Measurements from ENCODE around the gene PEX19.

PEX19 gene

GRCh38 chr1:160239582-160240299 is 45.2 kb downstream of the PEX19 start:
- in situ Hi-C loops (cut with HindIII; ENCODE audit: low pct_ligation_motif_present, low sequenced_read_pairs), result no loop called here
- no peak for TF ChIP-seq CTCF (IDR thresholded peaks at IDR 0.05; ENCODE audit: low read depth, low read length, missing control alignments)
- Histone ChIP-seq H3K36me3 (replicated peaks) (peaks cover 46% of the 10 kb centered on the region), H3K27ac (no peak overlapping the region), H3K27me3 (replicated peaks) (no peaks in the 10 kb centered on the region), H3K4me3 (ENCODE audit: low read depth, low read length) (no peak overlapping the region)
- no peak for DNase-seq

GRCh38 chr1:160238408-160238807 is 46.5 kb downstream of the PEX19 start:
- DNase-seq, result no peak

GRCh38 chr1:160237558-160237957 is 47.4 kb downstream of the PEX19 start:
- no peak for DNase-seq
- TF ChIP-seq CTCF (IDR thresholded peaks at IDR 0.05; ENCODE audit: low read depth, low read length, missing control alignments), result no peak
- H3K4me3 ChIP-seq (ENCODE audit: low read depth, low read length), result no peak overlapping the region
- H3K36me3 ChIP-seq (replicated peaks), result peaks cover 46% of the 10 kb centered on the region
- no peak overlapping the region for H3K27ac ChIP-seq
- H3K27me3 ChIP-seq (replicated peaks), result no peaks in the 10 kb centered on the region
- in situ Hi-C loops (cut with HindIII; ENCODE audit: low pct_ligation_motif_present, low sequenced_read_pairs), result no loop called here

More at GRCh38 chr1:160238408-160238807, 46.5 kb downstream of the PEX19 start:
- Histone ChIP-seq H3K36me3 (replicated peaks) (peaks cover 48% of the 10 kb centered on the region), H3K4me3 (ENCODE audit: low read depth, low read length) (no peak overlapping the region), H3K27ac (no peak overlapping the region), H3K27me3 (replicated peaks) (no peaks in the 10 kb centered on the region)
- no peak for TF ChIP-seq CTCF (IDR thresholded peaks at IDR 0.05; ENCODE audit: low read depth, low read length, missing control alignments)
- in situ Hi-C loops (cut with HindIII; ENCODE audit: low pct_ligation_motif_present, low sequenced_read_pairs), result no loop called here

GRCh38 chr1:160236806-160237205 is 48.1 kb downstream of the PEX19 start:
- Histone ChIP-seq H3K27me3 (replicated peaks) (no peaks in the 10 kb centered on the region), H3K36me3 (replicated peaks) (peaks cover 46% of the 10 kb centered on the region), H3K4me3 (ENCODE audit: low read depth, low read length) (no peak overlapping the region), H3K27ac (no peak overlapping the region)
- DNase-seq, result no peak
- in situ Hi-C loops (cut with HindIII; ENCODE audit: low pct_ligation_motif_present, low sequenced_read_pairs), result no loop called here
- no peak for TF ChIP-seq CTCF (IDR thresholded peaks at IDR 0.05; ENCODE audit: low read depth, low read length, missing control alignments)

GRCh38 chr1:160232911-160233310 is 52.0 kb downstream of the PEX19 start:
- H3K4me3 ChIP-seq (ENCODE audit: low read depth, low read length), result no peak overlapping the region
- H3K36me3 ChIP-seq (replicated peaks), result peaks cover 52% of the 10 kb centered on the region
- H3K27ac ChIP-seq, result no peak overlapping the region
- no peaks in the 10 kb centered on the region for H3K27me3 ChIP-seq (replicated peaks)
- no peak for TF ChIP-seq CTCF (IDR thresholded peaks at IDR 0.05; ENCODE audit: low read depth, low read length, missing control alignments)
- in situ Hi-C loops (cut with HindIII; ENCODE audit: low pct_ligation_motif_present, low sequenced_read_pairs), result no loop called here
- DNase-seq, result no peak

GRCh38 chr1:160228431-160228830 is 56.5 kb downstream of the PEX19 start:
- TF ChIP-seq CTCF (IDR thresholded peaks at IDR 0.05; ENCODE audit: low read depth, low read length, missing control alignments), result no peak
- H3K27ac ChIP-seq, result no peak overlapping the region
- H3K27me3 ChIP-seq (replicated peaks), result no peaks in the 10 kb centered on the region
- H3K36me3 ChIP-seq (replicated peaks), result peaks cover 67% of the 10 kb centered on the region
- in situ Hi-C loops (cut with HindIII; ENCODE audit: low pct_ligation_motif_present, low sequenced_read_pairs), result no loop called here
- DNase-seq, result no peak
- H3K4me3 ChIP-seq (ENCODE audit: low read depth, low read length), result no peak overlapping the region
